Measurements from ENCODE around the gene TAAR5. TPM values are rescaled to one million over a fixed set of nuclear protein-coding genes. Genes with fewer than 3 reads are reported as not detected.
"Not testable (repeated sequence)": the region's sequence is repeated elsewhere in the genome, so short reads cannot be mapped to it uniquely, and the experiment has no call there.

Gene TAAR5
- total RNA-seq, 2 donors from 2014 or later = not detected

DNA sequence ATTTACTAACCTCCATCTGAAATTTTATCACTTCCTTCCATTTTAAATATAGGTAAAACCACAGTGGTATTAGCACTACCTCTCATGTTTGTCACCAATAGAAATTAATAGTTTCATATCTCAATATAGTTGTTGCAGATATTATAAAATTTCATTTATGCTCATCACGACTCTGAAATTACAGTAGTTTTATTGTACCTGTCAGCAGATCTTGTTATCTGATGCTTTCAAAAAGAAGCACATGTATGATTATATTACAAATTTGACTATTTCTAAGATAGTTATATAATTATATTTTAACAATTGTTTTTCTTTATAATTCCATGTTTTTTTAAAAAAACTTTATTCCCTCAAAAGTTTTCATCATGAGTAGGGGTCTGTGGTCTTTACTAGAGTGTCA is 4.8 kb downstream of the TAAR5 start:
- no peak for ATAC-seq
- intact Hi-C loops (cut with DNase I) = no loop called here

DNA sequence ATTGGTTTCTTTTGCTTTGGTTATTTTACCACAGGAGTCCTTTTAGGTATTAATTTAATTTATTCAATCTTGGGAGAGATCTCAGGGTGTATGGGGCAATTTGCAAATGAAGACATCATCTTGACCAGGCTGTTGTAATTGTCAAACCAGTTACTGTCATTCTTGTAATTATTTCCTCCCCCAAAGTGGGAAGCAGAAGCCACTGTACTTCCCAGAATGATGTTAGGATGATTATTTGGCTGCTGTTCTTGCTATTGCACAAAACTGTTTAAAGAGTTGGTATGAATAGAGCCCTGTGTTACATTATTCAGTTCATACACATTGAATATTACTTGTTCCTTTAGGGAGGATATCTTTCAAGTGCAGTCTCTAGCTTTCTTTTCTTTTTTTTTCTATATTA is 17.8 kb downstream of the TAAR5 start:
- no peak for DNase-seq
- ATAC-seq = no peak
- intact Hi-C loops (cut with DNase I) = no loop called here

More for the DNA sequence above, 4.8 kb downstream of the TAAR5 start:
- DNase-seq = no peak

DNA sequence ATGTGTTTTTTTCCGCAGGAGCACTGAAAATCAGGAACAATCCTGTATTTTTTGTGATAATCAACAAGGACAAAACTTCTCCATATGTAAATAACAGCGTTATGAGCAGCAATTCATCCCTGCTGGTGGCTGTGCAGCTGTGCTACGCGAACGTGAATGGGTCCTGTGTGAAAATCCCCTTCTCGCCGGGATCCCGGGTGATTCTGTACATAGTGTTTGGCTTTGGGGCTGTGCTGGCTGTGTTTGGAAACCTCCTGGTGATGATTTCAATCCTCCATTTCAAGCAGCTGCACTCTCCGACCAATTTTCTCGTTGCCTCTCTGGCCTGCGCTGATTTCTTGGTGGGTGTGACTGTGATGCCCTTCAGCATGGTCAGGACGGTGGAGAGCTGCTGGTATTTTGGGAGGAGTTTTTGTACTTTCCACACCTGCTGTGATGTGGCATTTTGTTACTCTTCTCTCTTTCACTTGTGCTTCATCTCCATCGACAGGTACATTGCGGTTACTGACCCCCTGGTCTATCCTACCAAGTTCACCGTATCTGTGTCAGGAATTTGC is 19.2 kb downstream of the TAAR5 start, which contains the start of gene TAAR6:
Gene TAAR6, plus strand, starts transcription at position 102 of the 557 bp plus-strand sequence. Its CDS starts 0 bp downstream, at position 102.
- intact Hi-C loops (cut with DNase I) = no loop called here
- ATAC-seq (no peak), DNase-seq (no peak)

DNA sequence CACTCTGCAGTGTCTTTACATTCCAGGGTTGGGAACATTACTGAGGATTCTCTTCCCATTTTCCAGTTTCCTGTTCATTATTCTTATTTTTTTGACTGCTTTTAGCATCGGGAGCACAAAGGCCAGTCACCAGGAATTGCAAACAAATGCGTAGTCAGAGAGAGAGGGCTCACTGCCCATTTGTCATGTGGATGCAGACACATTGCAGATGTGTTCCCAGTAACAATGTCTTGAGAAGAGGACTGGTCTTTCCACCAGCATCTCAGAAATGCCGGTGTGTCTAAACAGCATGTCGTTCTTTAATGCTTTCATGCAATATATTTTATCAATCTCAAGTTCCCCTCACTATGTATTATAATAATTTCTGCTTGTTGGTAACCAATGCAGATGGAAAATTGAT is 20.4 kb downstream of the TAAR5 start:
- intact Hi-C loops (cut with DNase I) = no loop called here
- no peak for ATAC-seq
- no peak for DNase-seq

DNA sequence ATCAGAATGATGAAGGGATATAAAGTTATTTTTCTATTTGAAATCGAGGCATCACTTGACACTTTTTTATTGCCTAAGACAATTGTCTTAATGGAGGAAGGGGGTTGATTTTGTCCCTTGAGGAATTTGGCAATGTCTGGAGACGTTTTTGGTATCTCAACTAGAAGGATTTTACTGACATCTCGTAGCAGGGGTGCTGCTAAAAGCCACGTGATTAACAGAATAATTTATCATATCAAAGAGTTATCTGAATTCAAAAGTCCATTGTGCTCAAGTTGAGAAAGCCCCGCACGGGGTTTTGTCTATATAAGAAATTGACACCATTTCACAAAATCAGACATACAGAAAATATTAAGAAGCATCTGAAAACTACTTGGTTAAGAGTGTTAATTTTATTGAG is 20.9 kb downstream of the TAAR5 start:
- intact Hi-C loops (cut with DNase I) = no loop called here
- DNase-seq (no peak), ATAC-seq (no peak)

GRCh38 chr6:132567566-132567965 is 22.0 kb downstream of the TAAR5 start:
- ATAC-seq (no peak), DNase-seq (no peak)
- intact Hi-C loops (cut with DNase I) = no loop called here

DNA sequence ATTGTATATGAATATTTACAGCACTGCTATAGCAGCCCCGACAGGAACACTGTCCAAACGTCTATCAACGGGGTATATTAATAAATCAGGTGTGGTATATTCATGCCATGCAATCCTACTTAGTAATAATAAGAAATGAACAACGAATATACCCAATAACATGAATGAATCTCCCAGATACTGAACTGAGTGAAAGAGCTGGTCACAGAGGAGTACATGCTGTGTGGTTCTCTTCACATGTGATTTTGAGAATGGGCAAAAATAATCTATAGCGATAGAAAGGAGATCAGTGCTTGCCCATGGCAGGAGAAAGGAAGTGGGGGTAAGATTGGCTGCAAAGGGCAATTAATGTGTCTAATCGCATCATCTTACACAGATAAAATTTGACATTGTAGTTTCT is 23.1 kb downstream of the TAAR5 start:
- DNase-seq (no peak), ATAC-seq (no peak)
- intact Hi-C loops (cut with DNase I) = no loop called here

GRCh38 chr6:132560087-132560486 is 29.5 kb downstream of the TAAR5 start:
- ATAC-seq; intact Hi-C loops (cut with DNase I); DNase-seq: not testable (repeated sequence)

- ATAC-seq (no peak), DNase-seq (no peak)
- intact Hi-C loops (cut with DNase I) = no loop called here
Observed at GRCh38 chr6:132552372-132552771, 37.2 kb downstream of the TAAR5 start, which contains the start of gene TAAR8. TAAR8 (plus strand) TSS chr6:132552672; CDS start chr6:132552693, 21 bp downstream.

GRCh38 chr6:132551214-132551613 is 38.3 kb downstream of the TAAR5 start:
- intact Hi-C loops (cut with DNase I) = no loop called here
- DNase-seq (no peak), ATAC-seq (no peak)

GRCh38 chr6:132548746-132549463 is 40.6 kb downstream of the TAAR5 start:
- intact Hi-C loops (cut with DNase I) = no loop called here
- DNase-seq (no peak), ATAC-seq (no peak)

DNA sequence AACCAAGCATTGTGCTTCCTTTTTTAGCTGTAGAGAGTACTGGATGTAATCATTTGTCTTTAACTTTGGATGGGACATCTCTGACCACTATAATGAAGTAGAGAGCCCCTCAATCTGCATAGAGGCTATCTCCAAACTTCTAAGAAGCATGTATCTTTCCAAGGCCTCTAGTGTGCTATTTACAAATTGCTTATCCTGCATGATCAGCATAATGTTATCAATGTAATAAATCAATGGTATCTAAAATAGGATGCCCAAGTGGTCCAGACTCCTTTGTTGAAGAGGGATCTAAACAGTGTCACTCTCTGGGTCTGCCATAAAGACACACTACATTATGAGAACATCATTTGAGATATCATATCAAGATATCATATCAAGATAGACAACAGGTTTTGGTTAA is 44.7 kb downstream of the TAAR5 start:
- no peak for ATAC-seq
- no peak for DNase-seq
- intact Hi-C loops (cut with DNase I) = no loop called here

Other genes starting within 250 kb of the TAAR5 start
- 1 to 10 TPM; 2.2 to 3.6 TPM for gene MOXD1, start 188.3 kb downstream of the TAAR5 start, total RNA-seq
- 10 to 100 TPM; 46.4 to 53.0 TPM for gene STX7, start 76.6 kb downstream of the TAAR5 start, total RNA-seq
- gene TAAR9, start 51.5 kb downstream of the TAAR5 start, total RNA-seq = not detected
- not detected for gene TAAR8, start 37.1 kb downstream of the TAAR5 start, total RNA-seq
- gene TAAR6, start 19.4 kb downstream of the TAAR5 start, total RNA-seq = not detected
- not detected for gene TAAR2, start 34.5 kb upstream of the TAAR5 start, total RNA-seq
- not detected for gene TAAR1, start 69.4 kb upstream of the TAAR5 start, total RNA-seq
- gene VNN1, start 124.3 kb upstream of the TAAR5 start, total RNA-seq = 1 to 10 TPM; 1.1 to 4.5 TPM
- gene VNN2, start 168.2 kb upstream of the TAAR5 start, total RNA-seq = 1 to 10 TPM; 3.8 to 4.1 TPM
- gene SLC18B1, start 208.9 kb upstream of the TAAR5 start, total RNA-seq = 1 to 10 TPM; 5.4 to 5.9 TPM
- gene RPS12, start 224.8 kb upstream of the TAAR5 start, total RNA-seq = 100 to 1,000 TPM; 647 to 723 TPM